H1 (cell line): Measurements from ENCODE around the gene MIA2. TPM values are rescaled to one million over a fixed set of nuclear protein-coding genes. Genes with fewer than 3 reads are reported as not detected.
A peak's percentile ranks its signal among the peaks of the same experiment; 100 is the strongest.

ENCODE experiments used
- CTCF ChIA-PET: fragments of 300-600 bp; sonication (Branson Sonifier 250); formaldehyde crosslinking; loops from one replicate; lab custom pipeline; 2021; ENCODE audit not compliant: partially characterized antibody; lab: Charles Lee
- POLR2A ChIA-PET: fragments of 300-600 bp; sonication (Branson Sonifier 250); formaldehyde crosslinking; loops from one replicate; lab custom pipeline; 2021; ENCODE audit warnings: inconsistent platforms; ENCODE audit not compliant: partially characterized antibody; lab: Charles Lee
- DNase-seq, 2 experiments: peaks; one replicate each; pipeline versions ENCODE4 v3.0.0 to v3.0.0-alpha.2; 2010 to 2022; ENCODE audit warnings: low spot score in 2 of 2, low read depth in 1 of 2, mixed read lengths in 1 of 2
- FAIRE-seq: peaks from 2 replicates; lab custom pipeline; 2011; peaks lifted over from hg19 to GRCh38; lab: Jason Lieb, UNC
- H2AFZ ChIP-seq: 2 replicates; pipeline ENCODE4 v1.8.1; 2012; ENCODE audit warnings: low read length, inconsistent platforms
- H2AK5ac ChIP-seq: 2 replicates; pipeline ENCODE4 v1.6.1; 2013; ENCODE audit warnings: low read depth, low read length
- H2BK120ac ChIP-seq: replicated peaks from 2 replicates; pipeline ENCODE3; 2013; ENCODE audit warnings: low read depth, low read length, inconsistent platforms
- H2BK12ac ChIP-seq: 2 replicates; pipeline ENCODE4 v1.6.1; 2013; ENCODE audit warnings: low read depth, low read length
- H2BK15ac ChIP-seq: 2 replicates; pipeline ENCODE4 v1.6.1; 2013; ENCODE audit warnings: low read length
- H2BK20ac ChIP-seq: 2 replicates; pipeline ENCODE4 v1.6.1; 2013; ENCODE audit warnings: low read length
- H2BK5ac ChIP-seq: 2 replicates; pipeline ENCODE4 v1.6.1; 2013; ENCODE audit warnings: low read depth, low read length
- H3K14ac ChIP-seq: 2 replicates; pipeline ENCODE4 v1.6.1; 2013; ENCODE audit warnings: inconsistent platforms; ENCODE audit not compliant: insufficient read length
- H3K18ac ChIP-seq: 2 replicates; pipeline ENCODE4 v1.6.1; 2013; ENCODE audit warnings: low read length; ENCODE audit errors: extremely low read depth
- H3K23ac ChIP-seq: 2 replicates; pipeline ENCODE4 v1.6.1; 2013; ENCODE audit warnings: inconsistent platforms; ENCODE audit not compliant: insufficient read length
- H3K23me2 ChIP-seq: 2 replicates; pipeline ENCODE4 v1.6.1; 2013; ENCODE audit warnings: low read depth, low read length
- H3K27ac ChIP-seq: 2 replicates; pipeline ENCODE4 v1.6.1; 2011; ENCODE audit warnings: low read depth, low read length, inconsistent platforms
- H3K27me3 ChIP-seq, 4 experiments: replicated peaks in 1 of 4; 1 replicate in 1 of 4; 2 replicates in 3 of 4; pipeline versions ENCODE4 v1.6.1 to v1.8.1; 2011 to 2013; ENCODE audit warnings: low read length in 3 of 4, mild to moderate bottlenecking in 3 of 4, inconsistent platforms in 2 of 4, mixed read lengths in 2 of 4, moderate library complexity in 1 of 4; ENCODE audit not compliant: control insufficient read depth in 3 of 4, insufficient read depth in 3 of 4; ENCODE audit errors: extremely low read depth in 1 of 4
- H3K36me3 ChIP-seq, 4 experiments: 2 replicates each; pipeline versions ENCODE4 v1.6.1 to v1.8.1; 2011 to 2013; ENCODE audit warnings: mild to moderate bottlenecking in 4 of 4, low read length in 3 of 4, moderate library complexity in 2 of 4, control low read depth in 1 of 4, inconsistent platforms in 1 of 4; ENCODE audit not compliant: insufficient read depth in 4 of 4, control insufficient read depth in 2 of 4
- H3K4ac ChIP-seq: replicated peaks from 2 replicates; pipeline ENCODE3; 2013; ENCODE audit warnings: low read length, low read depth, mixed read lengths, inconsistent platforms; ENCODE audit not compliant: insufficient read length
- H3K4me1 ChIP-seq, 4 experiments: replicated peaks in 1 of 4; 1 replicate in 1 of 4; 2 replicates in 3 of 4; pipeline versions ENCODE4 v1.6.1 to v1.8.1; 2011 to 2013; ENCODE audit warnings: low read length in 3 of 4, inconsistent platforms in 2 of 4, mixed read lengths in 1 of 4; ENCODE audit not compliant: insufficient read depth in 4 of 4, control insufficient read depth in 3 of 4
- H3K4me2 ChIP-seq, 2 experiments: 2 replicates each; pipeline versions ENCODE4 v1.6.1 to v1.8.1; 2011 to 2013; ENCODE audit warnings: low read depth in 2 of 2, low read length in 2 of 2, control low read depth in 1 of 2, inconsistent platforms in 1 of 2, mild to moderate bottlenecking in 1 of 2; ENCODE audit not compliant: insufficient read depth in 1 of 2
- H3K4me3 ChIP-seq, 4 experiments: fragments of 200-600, 300-600 bp in 1 of 4; sonication (generic), shearing (Covaris generic), sonication (Bioruptor Twin) in 1 of 4; 2 replicates each; pipeline versions ENCODE4 v1.5.1 to v1.8.1; 2011 to 2016; ENCODE audit warnings: low read length in 4 of 4, low read depth in 3 of 4, control low read depth in 2 of 4, inconsistent platforms in 2 of 4, mild to moderate bottlenecking in 2 of 4, mixed read lengths in 1 of 4, moderate library complexity in 1 of 4; ENCODE audit not compliant: insufficient read depth in 2 of 4; ENCODE audit errors: extremely low read depth in 1 of 4
- H3K56ac ChIP-seq: replicated peaks from 2 replicates; pipeline ENCODE3; 2013; ENCODE audit warnings: low read depth, mild to moderate bottlenecking, mixed read lengths, low read length, inconsistent platforms; ENCODE audit not compliant: insufficient read length
- H3K79me1 ChIP-seq: 2 replicates; pipeline ENCODE4 v1.6.1; 2013; ENCODE audit warnings: low read depth, low read length, control low read depth
- H3K79me2 ChIP-seq, 2 experiments: 2 replicates each; pipeline versions ENCODE4 v1.6.1 to v1.8.1; 2012 to 2013; ENCODE audit warnings: low read length in 2 of 2, mild to moderate bottlenecking in 2 of 2, inconsistent platforms in 1 of 2; ENCODE audit not compliant: insufficient read depth in 2 of 2, control insufficient read depth in 1 of 2
- H3K9ac ChIP-seq, 4 experiments: replicated peaks in 1 of 4; 1 replicate in 1 of 4; 2 replicates in 3 of 4; pipeline versions ENCODE4 v1.6.1 to v1.8.1; 2011 to 2013; ENCODE audit warnings: low read depth in 3 of 4, low read length in 3 of 4, control low read depth in 2 of 4, mild to moderate bottlenecking in 2 of 4, moderate library complexity in 2 of 4, inconsistent platforms in 1 of 4; ENCODE audit errors: extremely low read depth in 1 of 4
- H3K9me3 ChIP-seq, 2 experiments: 2 replicates each; pipeline versions ENCODE4 v1.6.1 to v1.8.1; 2012 to 2013; ENCODE audit warnings: mild to moderate bottlenecking in 2 of 2, moderate library complexity in 2 of 2, control low read depth in 1 of 2, inconsistent platforms in 1 of 2, low read depth in 1 of 2, low read length in 1 of 2, mixed read lengths in 1 of 2; ENCODE audit not compliant: insufficient read depth in 2 of 2
- H4K20me1 ChIP-seq, 2 experiments: replicated peaks in 1 of 2; 2 replicates each; pipeline versions ENCODE3 to v1.8.1; 2011 to 2013; ENCODE audit warnings: inconsistent platforms in 2 of 2, low read length in 2 of 2, mild to moderate bottlenecking in 1 of 2; ENCODE audit not compliant: insufficient read depth in 2 of 2, control insufficient read depth in 1 of 2
- H4K5ac ChIP-seq: 2 replicates; pipeline ENCODE4 v1.6.1; 2013; ENCODE audit warnings: low read length, low read depth, mixed read lengths, inconsistent platforms; ENCODE audit not compliant: insufficient read length
- H4K8ac ChIP-seq: 2 replicates; pipeline ENCODE4 v1.8.0; 2013; ENCODE audit warnings: mild to moderate bottlenecking, moderate library complexity, low read length, inconsistent platforms; ENCODE audit not compliant: insufficient read depth; ENCODE audit errors: extremely low read depth
- H4K91ac ChIP-seq: replicated peaks from 2 replicates; pipeline ENCODE3; 2013; ENCODE audit warnings: low read length, mixed read lengths, inconsistent platforms; ENCODE audit not compliant: insufficient read length
- POLR2AphosphoS5 ChIP-seq: IDR thresholded peaks from 2 replicates; pipeline ENCODE4 v1.6.1; 2011; ENCODE audit warnings: low read depth, low read length
- POU5F1 ChIP-seq: IDR thresholded peaks from 2 replicates; pipeline ENCODE4 v1.6.1; 2011; ENCODE audit warnings: low read depth, mild to moderate bottlenecking, low read length, moderate library complexity
- WGBS, 2 experiments: shearing (Covaris generic) in 1 of 2; methylation state at CpG; one replicate each; pipeline versions ENCODE4 v1.1.6 to v1.1.7; 2013 to 2015; ENCODE audit warnings: low lambda C conversion rate in 2 of 2, mixed read lengths in 2 of 2, inconsistent platforms in 1 of 2, low coverage in 1 of 2, missing lambda C conversion rate in 1 of 2; ENCODE audit not compliant: insufficient replicate concordance in 2 of 2, insufficient coverage in 1 of 2, insufficient read length in 1 of 2; ENCODE audit errors: extremely low coverage in 1 of 2, missing lambda C conversion rate in 1 of 2; 5-methylcytosine and 5-hydroxymethylcytosine counted together
- polyA plus RNA-seq, 7 experiments: library from polyadenylated mRNA; depleted of rRNA in 3 of 7; stranded (reverse) in 5 of 7; unstranded in 2 of 7; fragments of >200 nt in 5 of 7; fragments of 200-250 nt in 2 of 7; gene quantifications; 1 replicate in 5 of 7; 2 replicates in 1 of 7; 4 replicates in 1 of 7; pipeline versions ENCODE4 v1.2.1 to v1.2.3, GENCODE V29; 2011 to 2013; ENCODE audit warnings: missing spikeins in 2 of 7, mixed read lengths in 2 of 7
- total RNA-seq: library from RNA; stranded (reverse); fragmentation: NEBNext Ultra II Directional; extraction: Animal tissue kit (Norgen Biotek cat#: 25700); gene quantifications from 2 replicates; pipeline ENCODE4 v1.2.1, GENCODE V29; 2021

The MIA2 gene
- total and polyA plus RNA-seq, 2 of the 8 experiments (the other 6 are each of a cell fraction or from before 2014, with no cell fraction given), result 10.1 to 15.0 TPM

DNA sequence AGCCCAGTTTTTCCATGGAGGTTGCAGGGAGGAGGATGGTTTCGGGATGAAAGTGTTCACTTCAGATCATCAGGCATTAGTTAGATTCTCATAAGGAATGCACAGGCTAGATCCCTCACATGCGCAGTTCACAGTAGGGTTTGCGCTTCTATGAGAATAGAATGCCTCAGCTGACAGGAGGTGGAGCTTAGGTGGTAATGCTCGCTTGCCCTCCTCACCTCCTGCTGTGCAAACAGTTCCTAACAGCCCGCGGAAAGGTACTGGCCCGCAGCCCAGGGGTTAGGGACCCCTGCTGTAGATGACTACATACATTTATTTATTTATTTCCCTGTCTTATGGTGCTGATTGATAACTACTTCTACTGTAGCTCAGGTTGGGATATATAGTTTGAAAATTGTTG is 105.3 kb downstream of the MIA2 start:
- DNase-seq, result peak; percentile 17 to 50
- H3K9me3 ChIP-seq, result no peaks in the 10 kb centered on the region

More for the DNA sequence above, 105.3 kb downstream of the MIA2 start:
- Histone ChIP-seq H3K23ac (no peak overlapping the region), H3K56ac (no peak overlapping the region), H3K27me3 (no peaks in the 10 kb centered on the region), H3K14ac (no peak overlapping the region), H3K36me3 (0 out of 8 replicates have a peak, but pooled peaks cover 0 to 3% (median 0%) of the 10 kb centered on the region in 4 experiments), H4K20me1 (peaks cover 0 to 1% of the 10 kb centered on the region in 2 experiments), H3K27ac (no peak overlapping the region), H2BK12ac (no peak overlapping the region), H4K91ac (no peak overlapping the region), H3K79me1 (no peaks in the 10 kb centered on the region), H3K23me2 (no peaks in the 10 kb centered on the region), H2AFZ (no peak overlapping the region), H2BK15ac (no peak overlapping the region), H2BK20ac (no peak overlapping the region), H3K4me3 (no peak overlapping the region), H3K4me1 (no peaks in the 10 kb centered on the region; a peak in 1 of 7 replicates), H3K18ac (no peak overlapping the region), H4K5ac (no peak overlapping the region), H4K8ac (no peak overlapping the region), H3K4ac (no peak overlapping the region), H3K9ac (no peak overlapping the region), H2BK120ac (no peak overlapping the region), H2BK5ac (no peak overlapping the region), H2AK5ac (no peak overlapping the region), H3K79me2 (no peaks in the 10 kb centered on the region; a peak in 1 of 4 replicates), H3K4me2 (no peak overlapping the region; a peak in 1 of 4 replicates)
- FAIRE-seq, result peak; percentile 85
- TF ChIP-seq POLR2AphosphoS5 (peak; percentile 63), POU5F1 (no peak)
- ChIA-PET POLR2A (interaction anchor here (1.3 kb wide), 1 partner anchor 8 kb away, joined by 3 read pairs; no protein-coding TSS in a partner anchor), CTCF (interaction anchor here (0.5 kb wide), 1 partner anchor 33 kb away, joined by 4 read pairs; no protein-coding TSS in a partner anchor)
- 53% methylated on average over 7 of the region's 7 CpGs; no CpG with 5 or more reads in 1 of the 2 experiments for WGBS, 2 experiments
